NB4 (cell line): ENCODE measurements around the gene PPFIBP2.

Experiments used
- CTCF ChIP-seq: IDR thresholded peaks from one replicate; pipeline ENCODE4 v1.5.1; 2012; ENCODE audit warnings: low read depth, low read length
- MAX ChIP-seq: IDR thresholded peaks from 2 replicates; pipeline ENCODE4 v1.6.1; 2011; ENCODE audit warnings: low read depth, low read length
- POLR2A ChIP-seq: IDR thresholded peaks from 2 replicates; pipeline ENCODE4 v1.6.1; 2011; ENCODE audit warnings: mild to moderate bottlenecking; ENCODE audit not compliant: insufficient read length; ENCODE audit errors: extremely low read depth

- TF ChIP-seq CTCF (no peak), POLR2A (no peak), MAX (no peak)
Measured at GRCh38 chr11:7531011-7531410, 17.2 kb downstream of the PPFIBP2 start.
